Endothelial cell (in vitro differentiated cells): Measurements from ENCODE around the gene FGF12. TPM values are rescaled to one million over a fixed set of nuclear protein-coding genes. Genes with fewer than 3 reads are reported as not detected.

Experiments
- DNase-seq: peaks from one replicate; pipeline ENCODE4 v3.0.0; 2021; ENCODE audit warnings: low spot score
- H3K27ac Mint-ChIP-seq: one replicate; pipeline ENCODE4 v1.8.0; 2021; ENCODE audit warnings: mixed read lengths, inconsistent platforms; ENCODE audit not compliant: unreplicated experiment
- H3K27me3 Mint-ChIP-seq: one replicate; pipeline ENCODE4 v1.8.0; 2021; ENCODE audit warnings: mild to moderate bottlenecking, moderate library complexity, mixed read lengths, inconsistent platforms; ENCODE audit not compliant: unreplicated experiment
- H3K36me3 Mint-ChIP-seq: one replicate; pipeline ENCODE4 v1.8.0; 2021; ENCODE audit warnings: mild to moderate bottlenecking, low read depth, mixed read lengths, inconsistent platforms; ENCODE audit not compliant: unreplicated experiment
- H3K4me1 Mint-ChIP-seq: one replicate; pipeline ENCODE4 v1.8.0; 2021; ENCODE audit warnings: mild to moderate bottlenecking, mixed read lengths, inconsistent platforms; ENCODE audit not compliant: unreplicated experiment
- H3K4me3 Mint-ChIP-seq: one replicate; pipeline ENCODE4 v1.8.0; 2021; ENCODE audit warnings: mild to moderate bottlenecking, mixed read lengths, inconsistent platforms; ENCODE audit not compliant: unreplicated experiment
- H3K9me3 Mint-ChIP-seq: one replicate; pipeline ENCODE4 v1.8.0; 2021; ENCODE audit warnings: mixed read lengths, inconsistent platforms; ENCODE audit not compliant: unreplicated experiment
- total RNA-seq: library from RNA; stranded (reverse); fragmentation: NEBNext Ultra II Directional; extraction: Animal tissue kit (Norgen Biotek cat#: 25700); gene quantifications from one replicate; pipeline ENCODE4 v1.2.1, GENCODE V29; 2021; ENCODE audit not compliant: unreplicated experiment
- TF ChIP-seq, protein P1 (sequence below): fragments of 200-600 bp; sonication (generic); IDR thresholded peaks from one replicate; pipeline ENCODE4 v1.5.0; 2021; ENCODE audit warnings: antibody characterized with exemption; ENCODE audit not compliant: unreplicated experiment

FGF12 gene
- total RNA-seq, 1 donor from 2014 or later: 19.1 TPM

DNA sequence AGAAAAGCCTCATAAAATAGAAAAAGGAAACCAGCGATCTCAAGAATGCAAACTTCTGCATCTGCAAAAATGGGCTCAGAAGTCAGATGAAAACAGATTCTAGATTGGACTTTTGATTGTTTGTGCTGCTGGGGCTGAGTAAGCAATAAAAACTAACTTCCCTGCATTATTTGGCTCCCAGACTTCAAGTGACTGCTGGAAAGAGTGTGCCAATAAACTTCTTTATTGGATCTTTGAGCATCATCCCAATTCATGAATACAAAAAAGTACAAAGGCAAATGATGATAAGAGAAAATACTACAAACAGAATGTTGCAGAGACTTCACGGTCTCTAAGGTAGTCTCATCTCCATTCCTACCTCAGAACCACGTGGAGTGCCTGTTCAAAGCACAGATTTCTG lies 97.9 kb downstream of the FGF12 start:
- no peak for DNase-seq
- Mint-ChIP-seq H3K9me3 (no peaks in the 10 kb centered on the region), H3K27me3 (no peaks in the 10 kb centered on the region), H3K4me1 (no peaks in the 10 kb centered on the region), H3K36me3 (no peaks in the 10 kb centered on the region), H3K27ac (no peak overlapping the region), H3K4me3 (no peak overlapping the region)
- TF ChIP-seq, protein P1, sequence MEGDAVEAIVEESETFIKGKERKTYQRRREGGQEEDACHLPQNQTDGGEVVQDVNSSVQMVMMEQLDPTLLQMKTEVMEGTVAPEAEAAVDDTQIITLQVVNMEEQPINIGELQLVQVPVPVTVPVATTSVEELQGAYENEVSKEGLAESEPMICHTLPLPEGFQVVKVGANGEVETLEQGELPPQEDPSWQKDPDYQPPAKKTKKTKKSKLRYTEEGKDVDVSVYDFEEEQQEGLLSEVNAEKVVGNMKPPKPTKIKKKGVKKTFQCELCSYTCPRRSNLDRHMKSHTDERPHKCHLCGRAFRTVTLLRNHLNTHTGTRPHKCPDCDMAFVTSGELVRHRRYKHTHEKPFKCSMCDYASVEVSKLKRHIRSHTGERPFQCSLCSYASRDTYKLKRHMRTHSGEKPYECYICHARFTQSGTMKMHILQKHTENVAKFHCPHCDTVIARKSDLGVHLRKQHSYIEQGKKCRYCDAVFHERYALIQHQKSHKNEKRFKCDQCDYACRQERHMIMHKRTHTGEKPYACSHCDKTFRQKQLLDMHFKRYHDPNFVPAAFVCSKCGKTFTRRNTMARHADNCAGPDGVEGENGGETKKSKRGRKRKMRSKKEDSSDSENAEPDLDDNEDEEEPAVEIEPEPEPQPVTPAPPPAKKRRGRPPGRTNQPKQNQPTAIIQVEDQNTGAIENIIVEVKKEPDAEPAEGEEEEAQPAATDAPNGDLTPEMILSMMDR: no peak

DNA sequence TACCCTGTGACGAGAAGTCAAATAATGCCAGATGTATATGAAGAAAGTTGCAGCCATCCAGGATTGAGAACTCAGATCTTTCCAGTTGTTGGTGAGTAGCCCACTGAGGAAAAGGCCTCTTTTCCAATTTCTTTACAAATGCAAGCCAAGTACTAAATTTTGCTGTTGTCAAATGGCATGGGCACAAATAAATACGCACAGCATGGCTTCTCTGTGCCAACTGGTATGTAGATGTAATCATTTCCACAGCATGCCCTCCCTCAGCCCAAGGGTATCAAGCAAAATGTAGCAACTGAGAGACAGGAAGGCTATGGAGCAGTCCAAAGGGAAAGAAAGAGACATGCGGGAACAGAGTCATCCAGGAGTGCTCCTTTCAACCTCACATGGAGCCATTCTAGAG lies 105.4 kb downstream of the FGF12 start:
- H3K4me3 Mint-ChIP-seq: no peak overlapping the region
- TF ChIP-seq, protein P1: no peak
- H3K4me1 Mint-ChIP-seq: no peaks in the 10 kb centered on the region
- no peak overlapping the region for H3K27ac Mint-ChIP-seq
- no peaks in the 10 kb centered on the region for H3K27me3 Mint-ChIP-seq
- no peak for DNase-seq
- no peaks in the 10 kb centered on the region for H3K36me3 Mint-ChIP-seq
- no peaks in the 10 kb centered on the region for H3K9me3 Mint-ChIP-seq

DNA sequence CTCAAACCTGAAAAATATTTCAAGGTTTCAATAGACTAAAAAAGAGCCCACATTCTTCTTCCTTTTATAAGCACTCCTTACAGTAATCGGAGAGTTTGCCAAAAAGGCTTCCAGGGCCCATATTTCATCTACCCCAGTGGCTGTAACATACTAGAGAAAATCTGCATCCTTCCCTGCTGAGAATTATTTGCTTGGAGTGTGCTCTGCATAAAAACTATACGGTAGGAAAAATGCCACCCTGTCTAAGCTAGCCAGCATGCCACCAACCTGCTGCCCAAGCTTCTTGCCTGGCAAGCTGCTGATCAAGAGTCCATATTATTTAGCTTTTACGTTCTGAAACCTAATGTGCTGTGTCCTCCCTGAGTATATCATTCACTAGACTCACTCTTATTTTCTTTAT lies 107.1 kb downstream of the FGF12 start:
- no peak overlapping the region for H3K27ac Mint-ChIP-seq
- H3K36me3 Mint-ChIP-seq: no peaks in the 10 kb centered on the region
- no peaks in the 10 kb centered on the region for H3K27me3 Mint-ChIP-seq
- H3K9me3 Mint-ChIP-seq: no peaks in the 10 kb centered on the region
- H3K4me3 Mint-ChIP-seq: no peak overlapping the region
- no peak for DNase-seq
- TF ChIP-seq, protein P1: no peak
- H3K4me1 Mint-ChIP-seq: no peaks in the 10 kb centered on the region

DNA sequence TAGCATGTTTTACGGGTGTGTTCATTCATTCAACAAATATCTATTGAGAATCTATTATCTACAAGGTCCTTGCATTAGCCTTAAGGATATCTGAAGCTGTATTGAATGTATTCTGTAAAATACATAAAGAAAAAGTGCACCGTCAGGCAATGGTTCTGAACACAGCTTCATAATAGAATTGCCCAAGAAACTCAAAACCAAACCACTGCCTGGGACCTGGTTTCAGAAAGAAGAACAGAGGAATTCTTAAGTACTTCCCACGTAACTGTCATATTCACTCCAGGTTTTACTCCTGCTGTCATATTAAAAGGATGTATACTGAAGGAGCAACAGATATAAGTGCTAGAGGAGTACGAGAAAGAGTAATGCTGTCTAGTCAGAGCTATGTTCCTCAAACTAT lies 115.9 kb downstream of the FGF12 start:
- H3K4me1 Mint-ChIP-seq: no peaks in the 10 kb centered on the region
- no peaks in the 10 kb centered on the region for H3K27me3 Mint-ChIP-seq
- no peaks in the 10 kb centered on the region for H3K36me3 Mint-ChIP-seq
- no peak overlapping the region for H3K27ac Mint-ChIP-seq
- H3K9me3 Mint-ChIP-seq: no peaks in the 10 kb centered on the region
- H3K4me3 Mint-ChIP-seq: no peak overlapping the region
- TF ChIP-seq, protein P1: no peak
- no peak for DNase-seq

DNA sequence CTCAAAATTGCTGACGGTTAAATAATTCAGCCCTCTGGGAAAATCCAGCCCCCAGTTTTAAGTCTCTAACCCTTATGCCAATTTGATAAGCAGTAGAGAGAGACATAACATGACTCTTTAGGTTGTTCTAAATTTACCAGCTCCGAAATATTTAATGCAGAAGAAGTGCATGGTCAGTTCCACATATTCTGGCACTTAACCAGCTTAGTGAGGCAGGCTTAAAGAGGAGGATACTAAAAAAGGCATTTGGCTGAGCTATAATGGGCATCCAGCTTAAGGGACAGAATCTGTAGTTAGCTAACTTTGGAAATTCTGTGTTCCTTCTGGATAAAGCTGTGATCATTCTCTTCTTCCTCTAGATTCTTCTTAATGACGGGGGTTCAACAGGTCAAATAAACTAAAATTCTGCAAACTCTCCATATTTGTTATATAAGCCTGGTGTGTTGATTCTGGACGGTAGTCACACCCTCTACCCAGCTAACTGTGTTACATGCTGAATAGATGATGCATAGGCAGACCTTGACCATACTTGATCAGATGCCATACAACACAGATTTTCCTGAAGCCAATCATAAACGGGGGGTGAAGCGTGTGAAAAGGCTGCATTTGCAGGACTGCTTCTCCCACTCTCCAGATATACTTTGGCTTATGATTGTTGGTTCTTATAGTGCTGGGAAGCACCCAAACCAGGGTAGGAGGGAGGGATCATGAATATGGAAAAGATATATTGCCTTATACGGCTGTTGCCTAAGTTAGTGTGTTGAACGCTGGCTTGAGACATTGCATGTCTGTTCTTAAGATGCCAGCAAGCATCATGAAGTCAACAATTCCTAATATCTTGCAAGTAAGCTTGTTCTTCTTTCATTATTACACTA lies 118.4 kb downstream of the FGF12 start:
- no peaks in the 10 kb centered on the region for H3K4me1 Mint-ChIP-seq
- no peaks in the 10 kb centered on the region for H3K9me3 Mint-ChIP-seq
- H3K36me3 Mint-ChIP-seq: no peaks in the 10 kb centered on the region
- TF ChIP-seq, protein P1: no peak
- no peak for DNase-seq
- H3K27ac Mint-ChIP-seq: no peak overlapping the region
- no peak overlapping the region for H3K4me3 Mint-ChIP-seq
- no peaks in the 10 kb centered on the region for H3K27me3 Mint-ChIP-seq
